NCI-H128 (cell line): Measurements from ENCODE around the gene COX7B2.

Experiments used
- DNase-seq: peaks from one replicate; lab custom pipeline; 2025; ENCODE audit not compliant: unreplicated experiment; lab: John Stamatoyannopoulos, UW

The COX7B2 gene

GRCh38 chr4:46890056-46890455, 19.0 kb downstream of the COX7B2 start:
- DNase-seq, result no peak

- DNase-seq, result no peak
Observed at GRCh38 chr4:46889410-46889809, 19.6 kb downstream of the COX7B2 start.

- no peak for DNase-seq
Observed at GRCh38 chr4:46886711-46887110, 22.3 kb downstream of the COX7B2 start.

- DNase-seq, result no peak
Observed at GRCh38 chr4:46878641-46879040, 30.4 kb downstream of the COX7B2 start.

GRCh38 chr4:46874811-46875210, 34.2 kb downstream of the COX7B2 start:
- no peak for DNase-seq

GRCh38 chr4:46870411-46870810, 38.6 kb downstream of the COX7B2 start:
- DNase-seq, result no peak

GRCh38 chr4:46856333-46856732, 52.7 kb downstream of the COX7B2 start:
- no peak for DNase-seq

- DNase-seq, result no peak
Observed at GRCh38 chr4:46852800-46853199, 56.2 kb downstream of the COX7B2 start.

GRCh38 chr4:46850026-46850425, 59.0 kb downstream of the COX7B2 start:
- no peak for DNase-seq

GRCh38 chr4:46844325-46844917, 64.6 kb downstream of the COX7B2 start:
- DNase-seq, result no peak

- DNase-seq, result no peak
Observed at GRCh38 chr4:46839128-46839527, 69.9 kb downstream of the COX7B2 start.

- no peak for DNase-seq
Observed at GRCh38 chr4:46837639-46838038, 71.4 kb downstream of the COX7B2 start.

GRCh38 chr4:46836584-46836983, 72.5 kb downstream of the COX7B2 start:
- no peak for DNase-seq

- no peak for DNase-seq
Observed at GRCh38 chr4:46830971-46831454, 78.0 kb downstream of the COX7B2 start.

- DNase-seq, result no peak
Observed at GRCh38 chr4:46820154-46820553, 88.9 kb downstream of the COX7B2 start.

- DNase-seq, result no peak
Observed at GRCh38 chr4:46819095-46819494, 90.0 kb downstream of the COX7B2 start.

GRCh38 chr4:46818604-46819003, 90.4 kb downstream of the COX7B2 start:
- DNase-seq, result no peak

GRCh38 chr4:46817806-46818205, 91.2 kb downstream of the COX7B2 start:
- DNase-seq, result no peak

GRCh38 chr4:46804781-46805413, 104.1 kb downstream of the COX7B2 start:
- DNase-seq, result no peak

- DNase-seq, result no peak
Observed at GRCh38 chr4:46793036-46793435, 116.0 kb downstream of the COX7B2 start.

GRCh38 chr4:46781434-46782092, 127.5 kb downstream of the COX7B2 start:
- no peak for DNase-seq

GRCh38 chr4:46765465-46765864, 143.6 kb downstream of the COX7B2 start:
- no peak for DNase-seq
